Activated naive CD4-positive, alpha-beta T cell treated with anti-CD3 and anti-CD28 coated beads, Interleukin-2, amount 50 U/mL, for 16 hours (primary cell): ENCODE measurements around the gene PCBD1.
A peak's percentile ranks its signal among the peaks of the same experiment; 100 is the strongest.

Experiments
- DNase-seq: peaks from one replicate; pipeline ENCODE4 v3.0.0-alpha.2; 2020

The PCBD1 gene

DNA sequence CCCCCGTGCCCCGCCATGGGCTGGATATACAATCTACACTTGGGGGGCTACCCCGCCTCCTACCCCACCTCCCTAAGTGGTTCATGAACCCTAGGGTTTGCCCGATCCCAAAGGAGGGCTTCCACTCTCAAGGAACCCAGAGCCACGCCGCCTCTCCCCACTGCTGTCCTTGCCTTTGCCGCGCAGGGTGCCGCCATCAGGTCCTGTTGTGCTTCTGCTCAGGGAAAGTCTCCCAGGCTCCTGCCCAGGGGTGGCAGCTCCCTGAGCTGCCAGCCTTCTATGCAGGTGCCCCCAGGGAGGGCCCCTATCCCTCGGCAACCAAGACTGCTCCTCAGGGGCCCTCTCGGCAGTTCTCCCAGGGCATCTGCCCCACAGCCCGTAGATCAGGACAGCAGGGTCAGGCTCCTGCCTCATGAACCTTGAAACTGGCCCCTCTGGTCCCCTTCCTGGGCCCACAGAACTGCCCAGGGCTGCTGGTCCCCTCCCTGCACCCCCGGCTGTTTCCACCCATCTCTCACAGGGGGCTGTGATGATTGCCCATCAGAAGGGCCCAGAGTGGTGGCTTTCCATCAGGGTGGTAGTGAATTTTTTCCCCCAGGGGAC is 13.0 kb upstream of the PCBD1 start:
- DNase-seq, result no peak

DNA sequence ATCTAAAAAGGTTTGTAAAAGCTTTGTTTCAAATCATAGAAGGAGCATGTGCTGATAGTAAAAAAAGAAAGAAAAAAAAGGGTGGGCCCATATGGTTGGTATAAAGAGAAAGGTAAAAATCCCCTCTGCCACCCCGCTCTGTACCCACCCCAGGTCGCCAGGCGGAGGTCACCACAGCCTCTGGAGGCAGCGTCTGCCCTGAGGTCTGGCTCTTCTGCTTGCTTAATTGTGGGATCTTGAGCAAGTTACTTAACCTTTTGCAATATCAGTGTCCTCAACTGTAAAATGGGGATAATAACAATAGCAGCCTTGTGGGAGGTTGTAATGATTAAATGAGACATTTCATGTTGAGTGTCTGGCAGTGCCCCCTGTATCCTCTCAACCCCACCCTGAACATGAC is 10.7 kb upstream of the PCBD1 start:
- DNase-seq, result no peak

DNA sequence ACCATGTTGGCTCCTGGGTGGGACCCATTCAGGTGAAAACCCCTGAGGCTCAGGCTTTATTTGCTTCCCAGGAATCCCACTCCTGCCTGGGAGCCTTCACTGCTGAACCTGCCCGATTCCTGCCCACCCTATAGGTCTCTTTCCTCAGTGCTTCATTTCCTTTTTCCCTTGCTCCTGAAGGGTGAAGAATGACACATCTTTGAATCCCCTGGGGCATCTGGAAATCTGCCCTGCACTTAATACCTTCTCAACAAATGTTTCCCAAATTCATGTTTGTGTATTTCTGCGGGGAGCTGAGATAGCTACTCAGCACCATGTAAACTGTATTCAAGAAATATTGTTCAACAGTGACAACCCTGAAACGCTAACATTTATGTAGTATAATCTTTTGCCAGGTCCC is 10.3 kb upstream of the PCBD1 start:
- no peak for DNase-seq

DNA sequence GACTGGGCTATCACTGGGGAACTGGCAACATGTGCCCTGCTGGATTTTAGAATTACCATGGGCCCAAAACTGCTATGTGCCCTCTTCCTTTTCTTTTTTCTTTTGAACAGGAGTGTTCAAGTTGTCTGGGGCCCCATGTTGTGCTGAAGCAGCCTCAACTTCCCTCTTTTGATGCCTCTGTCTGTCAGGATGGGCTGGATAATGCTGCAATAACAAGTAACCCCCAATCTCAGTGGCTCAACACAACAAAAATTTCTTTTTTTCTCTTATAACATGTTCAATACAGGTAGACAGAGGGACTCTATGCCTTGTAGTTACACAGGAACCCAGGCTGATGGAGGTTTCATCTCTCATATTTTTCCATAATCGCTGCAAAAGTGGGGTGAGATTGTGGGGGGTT is 8.2 kb upstream of the PCBD1 start:
- DNase-seq, result no peak

DNA sequence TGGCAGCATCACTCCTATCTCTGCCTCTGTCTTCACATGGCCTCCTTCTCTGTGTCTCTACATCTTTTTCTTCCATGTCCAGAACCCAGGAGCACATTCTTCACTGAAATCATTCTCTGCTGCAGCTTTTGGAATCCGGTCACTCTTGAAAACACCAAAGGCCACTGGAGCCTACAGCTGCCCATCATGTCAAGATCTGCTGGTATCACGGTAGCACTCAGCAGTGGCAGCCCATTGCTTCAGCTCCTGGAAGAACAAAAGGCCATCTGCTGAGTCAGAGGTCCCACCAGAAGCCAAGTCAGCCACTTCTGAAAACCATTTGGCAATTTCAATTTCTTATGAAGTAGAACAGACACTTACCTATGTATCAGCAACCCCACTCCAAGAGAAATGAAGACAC is 6.1 kb upstream of the PCBD1 start:
- no peak for DNase-seq

DNA sequence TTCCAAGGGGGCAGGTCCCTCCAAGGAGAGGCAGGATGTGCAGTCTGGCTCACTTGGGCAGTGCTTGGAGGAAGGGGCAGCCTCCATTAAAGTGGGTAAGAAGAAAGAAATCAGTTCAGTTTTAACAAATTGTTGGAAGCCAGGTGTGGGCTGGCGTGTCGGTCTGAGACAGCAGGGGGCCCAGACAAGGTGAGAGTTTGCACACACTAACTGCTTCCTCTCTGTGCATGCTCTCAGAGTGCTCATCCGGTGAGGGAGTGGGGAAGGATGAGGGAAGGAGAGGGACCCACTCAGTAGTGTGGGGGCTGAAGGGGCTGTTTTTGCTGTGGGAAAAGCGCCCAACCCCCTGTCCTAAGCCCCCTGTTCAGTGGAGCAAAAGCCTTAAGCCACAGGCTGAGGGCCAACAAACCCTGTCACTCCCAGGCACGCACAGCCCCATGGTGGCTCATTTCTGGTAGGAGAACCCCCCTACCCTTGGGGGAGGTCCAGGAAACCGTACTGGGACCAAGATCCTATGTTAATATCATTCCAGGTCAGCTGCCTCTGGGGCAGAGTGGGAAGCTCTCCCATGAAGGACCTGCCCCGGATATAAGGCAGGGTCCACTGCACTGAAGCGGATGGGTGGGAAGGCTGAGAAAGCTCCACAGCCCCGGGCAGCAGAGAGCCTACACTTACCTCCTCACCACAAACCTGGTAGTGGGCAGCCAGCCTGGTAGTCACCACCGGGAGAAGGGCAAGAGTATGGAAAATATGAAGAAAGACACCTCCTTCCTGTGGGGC is 5.1 kb upstream of the PCBD1 start:
- no peak for DNase-seq

DNA sequence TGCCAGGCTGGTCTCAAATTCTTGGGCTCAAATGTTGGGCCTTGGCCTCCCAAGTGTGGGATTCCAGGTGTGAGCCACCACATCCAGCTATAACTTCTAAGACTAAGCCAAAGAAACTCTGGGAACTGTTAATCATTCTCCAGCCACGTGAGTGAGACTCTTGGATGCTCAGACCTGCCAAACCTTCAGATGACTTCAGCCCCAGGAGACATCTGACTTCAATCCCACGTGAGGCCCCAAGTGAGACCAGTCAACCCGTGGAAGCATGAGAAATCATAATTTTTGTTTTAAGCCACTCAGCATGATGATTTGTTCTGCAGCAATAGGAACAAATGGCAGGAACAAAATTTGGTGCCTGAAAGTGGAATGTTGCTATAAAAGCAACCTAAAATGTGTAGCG is 4.3 kb upstream of the PCBD1 start:
- DNase-seq, result no peak

DNA sequence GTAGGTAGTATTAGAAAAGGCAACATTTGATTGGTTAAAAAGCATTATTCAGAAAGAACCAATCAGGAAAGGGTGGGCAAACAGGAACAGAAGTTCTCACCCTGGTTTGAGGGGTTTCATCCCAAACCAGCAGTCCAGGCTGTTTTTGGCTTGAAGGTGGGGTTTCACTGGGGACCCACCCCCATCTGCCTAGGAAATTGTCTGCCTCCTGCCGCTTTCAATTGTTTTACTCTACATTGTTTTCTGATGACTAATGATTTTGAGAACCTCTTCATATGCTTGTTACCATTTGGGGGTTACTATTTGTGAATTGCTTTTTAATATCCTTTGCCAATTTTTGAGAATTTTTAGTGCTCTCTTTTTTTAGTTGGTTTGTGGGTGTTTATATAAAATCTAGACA is 3.3 kb upstream of the PCBD1 start:
- no peak for DNase-seq

DNA sequence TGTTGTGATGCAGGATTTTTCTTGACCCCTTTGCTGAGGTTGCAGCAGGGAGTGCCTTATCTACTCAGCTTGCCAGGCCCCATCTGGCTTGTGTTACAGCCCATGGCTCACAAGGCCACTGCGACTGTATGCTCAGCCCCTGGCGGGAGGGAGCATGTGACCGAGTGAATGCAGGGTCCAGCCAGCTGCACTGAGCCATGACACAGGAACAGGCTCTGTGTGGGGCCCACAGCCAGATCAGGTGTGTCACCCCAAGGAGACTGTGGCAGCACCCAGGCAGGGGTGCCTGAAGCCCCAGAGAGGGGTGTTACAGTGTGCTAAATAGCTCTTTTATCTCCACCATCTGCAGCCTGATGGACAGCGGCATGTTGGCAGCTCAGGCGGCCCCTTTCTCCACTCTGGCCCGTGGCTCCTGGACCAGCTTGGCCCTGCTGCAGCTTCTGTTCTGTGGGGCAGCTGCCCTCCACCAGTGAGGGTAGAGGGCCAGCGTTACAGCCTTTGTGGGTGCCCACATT is 2.6 kb upstream of the PCBD1 start:
- DNase-seq, result no peak

DNA sequence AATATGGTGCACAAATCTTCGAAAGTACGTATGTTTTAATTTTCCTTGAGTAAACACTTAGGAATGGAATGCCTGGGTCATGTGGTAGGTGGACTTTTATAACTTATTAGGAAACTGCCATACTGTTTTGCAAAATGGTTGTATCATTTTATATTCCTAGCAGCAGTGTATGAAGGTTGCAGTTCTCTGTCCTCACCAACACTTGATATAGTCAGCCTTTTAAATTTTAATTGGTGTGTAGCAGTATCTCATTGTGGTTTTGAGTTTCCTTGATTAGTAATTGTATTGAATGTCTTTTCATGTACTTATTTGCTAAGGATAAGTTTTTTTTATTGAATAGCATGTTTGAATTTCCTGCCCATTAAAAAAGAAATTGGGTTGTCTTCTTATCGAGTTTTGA is 926 bp upstream of the PCBD1 start:
- no peak for DNase-seq

DNA sequence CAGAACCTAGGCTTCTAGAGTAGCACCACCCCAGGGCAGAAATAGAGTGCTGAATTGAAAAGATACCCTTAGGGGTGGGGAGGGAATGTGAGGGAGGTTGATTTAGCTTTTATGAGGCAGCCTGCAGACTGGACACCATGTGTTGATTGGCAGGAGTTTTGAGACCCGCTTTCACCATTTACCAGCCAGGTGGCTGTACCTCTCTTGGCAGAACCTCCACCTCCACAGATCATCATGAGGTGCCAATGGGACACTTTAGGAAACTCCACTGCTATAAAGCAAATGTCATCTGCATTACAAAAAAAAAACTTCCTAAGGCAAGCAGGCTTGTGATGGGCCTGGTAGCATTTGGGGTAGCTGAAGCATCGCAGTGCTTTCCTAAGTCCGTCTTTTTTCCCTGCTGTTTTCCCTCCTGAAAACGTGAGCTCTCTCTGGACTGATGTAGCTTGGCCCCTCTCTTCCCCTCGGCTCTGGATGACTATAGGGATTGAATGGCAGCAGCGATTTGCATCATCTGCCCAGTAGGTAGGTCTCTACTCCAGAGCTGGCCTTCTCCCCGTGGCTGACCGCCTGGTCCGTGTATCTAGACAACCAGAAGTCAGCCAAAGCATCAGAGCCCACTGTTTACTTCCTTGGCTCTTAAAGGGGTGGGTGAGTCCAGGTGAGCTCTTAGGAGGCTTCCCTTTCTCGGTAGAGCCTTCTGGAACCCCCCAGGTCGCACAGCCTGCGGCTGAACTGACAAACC is 1.3 kb downstream of the PCBD1 start:
- no peak for DNase-seq

DNA sequence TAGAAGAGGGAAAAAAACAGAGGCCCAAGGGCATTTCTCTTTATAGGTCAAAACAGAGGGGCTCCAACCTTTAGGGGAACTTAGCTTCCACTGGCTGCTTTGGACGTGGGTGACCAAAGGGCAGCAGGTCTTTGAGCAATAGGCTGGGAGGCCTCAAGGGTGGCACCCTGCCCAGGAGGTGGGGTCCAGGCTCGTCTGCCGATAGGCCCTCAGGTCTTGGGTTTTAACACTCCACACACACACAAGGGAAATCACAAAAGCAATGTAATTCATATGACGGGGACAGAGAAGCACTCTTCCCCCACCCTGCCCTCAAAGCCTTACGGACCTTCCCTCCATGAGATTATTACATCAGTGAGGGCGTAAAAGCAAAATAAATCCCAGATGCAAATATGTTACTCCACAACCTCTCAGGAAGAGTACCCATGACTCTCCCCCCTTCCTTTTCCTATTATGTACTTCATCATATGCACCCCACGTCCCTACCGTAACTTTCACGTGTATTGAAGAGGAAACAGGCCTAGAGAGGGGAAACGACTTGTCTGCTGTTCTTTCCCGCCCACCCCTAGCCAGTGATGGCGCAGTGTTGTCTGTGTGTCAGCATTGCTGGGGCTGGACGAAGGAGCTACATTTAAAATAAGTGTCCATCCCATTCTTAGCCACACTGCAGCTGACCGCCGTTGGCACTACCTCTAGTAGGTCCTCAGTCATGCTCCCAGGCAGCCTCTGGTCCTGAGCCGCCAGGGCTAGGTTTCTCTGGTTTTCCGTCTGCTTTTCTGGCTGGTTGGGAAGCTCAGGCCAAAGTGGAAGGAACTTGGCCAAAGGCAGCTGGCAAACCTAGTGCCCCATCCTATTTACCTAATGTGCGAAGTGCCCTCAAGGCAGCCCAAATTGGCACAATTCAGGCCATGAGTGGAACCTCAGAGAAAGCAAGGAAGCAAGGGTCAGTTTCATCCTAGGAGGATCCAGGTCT is 2.1 kb downstream of the PCBD1 start:
- no peak for DNase-seq

DNA sequence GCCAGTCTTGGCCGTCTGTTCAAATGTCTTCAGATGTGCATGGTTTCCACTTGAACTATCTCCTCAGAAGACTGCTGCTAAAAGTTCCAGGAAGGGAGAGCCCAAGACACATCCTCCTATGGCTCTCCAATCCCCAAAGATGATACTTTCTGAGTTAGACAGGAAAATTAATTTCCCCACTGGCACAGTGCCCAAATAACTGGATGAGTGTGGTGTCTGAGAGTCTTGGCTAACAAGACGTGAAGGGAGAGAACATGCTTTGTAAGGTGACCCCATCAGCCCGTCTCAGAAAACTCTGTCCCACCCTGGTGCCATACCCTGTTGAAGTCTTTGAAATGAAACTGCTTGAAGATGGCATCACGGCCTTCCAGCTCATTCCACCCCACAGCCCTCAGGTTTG is 2.9 kb downstream of the PCBD1 start:
- DNase-seq, result no peak

DNA sequence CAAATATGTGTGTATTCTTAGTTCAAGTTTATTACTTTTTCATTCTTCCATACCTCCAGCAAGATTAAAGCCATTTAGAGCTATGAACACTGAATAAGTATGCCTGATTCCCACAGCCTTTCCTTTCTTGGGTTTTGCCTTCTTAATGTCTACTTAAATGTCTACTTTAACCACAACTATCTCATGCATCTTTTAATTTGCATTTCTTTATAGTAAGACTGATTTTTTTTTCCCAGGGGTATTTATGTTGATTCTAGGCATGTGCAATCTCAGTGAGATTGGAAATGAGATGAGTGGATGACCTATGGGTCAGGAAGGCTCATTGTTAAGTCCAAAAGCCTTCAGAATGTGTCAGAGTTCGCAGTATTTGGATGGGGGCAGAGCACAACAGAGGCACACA is 3.6 kb downstream of the PCBD1 start:
- DNase-seq, result no peak

DNA sequence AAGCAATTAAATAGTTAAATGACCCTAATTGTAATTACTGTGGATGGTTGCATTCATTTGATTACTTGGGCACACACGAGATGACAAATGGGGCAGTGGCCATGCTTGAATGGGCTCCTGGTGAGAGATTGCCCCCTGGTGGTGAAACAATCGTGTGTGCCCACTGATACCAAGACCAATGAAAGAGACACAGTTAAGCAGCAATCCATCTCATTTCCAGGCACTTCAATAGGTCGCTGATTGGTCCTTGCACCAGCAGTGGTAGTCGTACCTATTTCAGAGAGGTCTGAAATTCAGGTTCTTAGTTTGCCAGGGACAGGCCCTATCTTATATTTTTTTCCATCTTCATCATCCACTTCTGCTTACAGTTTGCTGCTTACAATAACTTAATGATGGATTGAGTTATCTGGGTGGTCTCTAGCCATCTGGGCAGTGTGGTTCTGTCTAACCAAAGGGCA is 8.3 kb downstream of the PCBD1 start:
- DNase-seq, result peak; percentile 75

DNA sequence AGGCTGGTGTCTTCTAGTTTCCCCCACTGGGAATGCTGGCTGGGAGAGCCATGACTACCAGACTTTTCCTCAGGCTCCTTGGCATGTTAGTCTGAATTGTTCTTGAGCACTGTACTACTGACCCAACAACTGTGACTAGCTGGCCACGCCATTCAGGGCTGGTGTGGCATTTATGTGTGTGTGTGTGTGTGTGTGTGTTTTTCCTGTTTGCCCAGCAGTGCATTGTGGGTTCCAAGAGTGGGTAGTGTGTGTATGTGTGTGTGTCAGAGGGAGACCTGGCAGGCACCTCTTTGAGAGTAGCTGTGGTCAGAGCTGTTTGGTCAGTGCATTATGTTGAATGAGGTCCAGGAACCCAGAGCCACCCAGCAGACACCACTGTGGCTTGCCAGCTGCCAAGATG is 9.2 kb downstream of the PCBD1 start:
- DNase-seq, result no peak

DNA sequence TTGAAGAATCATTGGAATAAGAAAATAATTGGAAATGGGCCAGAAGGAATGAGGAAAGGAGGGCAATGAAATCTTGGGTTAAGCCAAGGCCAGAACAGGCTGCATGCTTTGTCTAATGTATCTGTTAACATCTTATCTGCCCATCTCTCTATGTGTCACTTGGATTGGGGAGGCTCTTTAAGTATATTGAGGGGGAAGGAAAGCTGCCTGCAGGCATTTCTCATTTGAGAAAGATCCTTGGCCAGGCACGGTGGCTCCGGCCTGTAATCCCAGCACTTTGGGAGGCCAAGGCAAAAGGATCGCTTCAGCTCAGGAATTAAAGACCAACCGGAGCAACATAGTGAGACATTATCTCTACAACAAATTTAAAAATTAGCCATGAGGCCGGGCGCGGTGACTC is 14.3 kb downstream of the PCBD1 start:
- DNase-seq, result no peak

DNA sequence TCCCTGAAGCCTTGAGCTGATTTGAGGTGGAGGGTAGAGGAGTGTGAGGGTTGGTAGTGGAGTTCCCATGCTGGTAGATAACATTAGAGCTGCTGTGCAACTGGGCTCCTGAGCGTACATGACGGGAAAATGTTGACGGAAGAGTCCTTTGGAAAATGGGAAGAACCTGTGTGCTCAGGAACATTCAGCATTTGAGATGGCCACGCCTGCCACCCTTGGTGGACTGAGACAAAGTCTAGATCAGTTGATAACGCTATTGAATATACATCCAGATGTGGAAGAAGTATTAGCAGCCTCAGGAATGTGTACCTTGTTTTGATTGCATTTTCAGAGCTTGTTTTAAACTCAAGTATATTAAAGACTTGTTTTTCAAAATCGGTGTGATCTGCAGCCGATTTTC is 16.1 kb downstream of the PCBD1 start:
- DNase-seq, result no peak

DNA sequence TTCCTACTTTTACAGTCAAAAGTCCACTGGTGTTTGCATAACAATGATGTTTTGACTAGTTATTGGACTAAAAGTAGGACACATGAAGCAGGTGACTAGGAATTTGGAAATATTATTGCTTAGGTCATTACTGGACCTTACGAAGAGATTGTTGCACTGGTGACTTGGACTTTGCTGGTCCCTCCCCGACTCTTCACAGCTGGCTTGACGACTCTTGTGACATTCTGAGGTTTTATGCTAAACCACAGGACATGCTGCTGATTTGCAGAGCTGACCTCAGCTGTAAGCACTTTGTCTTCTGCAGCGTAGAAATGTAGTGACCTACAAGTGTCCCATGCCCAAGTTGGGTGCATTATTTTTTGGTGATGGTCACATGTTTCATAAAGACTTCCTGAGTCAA is 21.9 kb downstream of the PCBD1 start:
- DNase-seq, result no peak

DNA sequence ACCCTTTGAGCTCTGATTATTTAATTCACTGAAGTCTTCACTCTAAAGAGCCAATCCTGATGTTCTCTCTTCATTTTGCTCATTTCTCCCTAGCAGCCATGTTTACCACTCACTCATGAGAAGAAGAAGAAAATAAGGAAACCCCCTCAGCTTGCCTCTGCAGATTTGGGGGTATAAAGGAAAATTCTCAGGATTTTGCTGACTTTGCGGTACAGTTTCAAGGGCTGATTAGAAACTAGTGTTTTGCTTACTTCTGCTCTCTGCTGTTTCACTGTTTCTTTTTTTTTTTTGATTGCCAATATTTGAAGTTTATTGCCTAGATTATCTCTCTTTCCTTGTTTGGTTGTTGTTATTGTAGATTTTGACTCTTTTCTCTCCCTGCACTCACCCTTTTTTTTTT is 23.4 kb downstream of the PCBD1 start:
- DNase-seq, result no peak

DNA sequence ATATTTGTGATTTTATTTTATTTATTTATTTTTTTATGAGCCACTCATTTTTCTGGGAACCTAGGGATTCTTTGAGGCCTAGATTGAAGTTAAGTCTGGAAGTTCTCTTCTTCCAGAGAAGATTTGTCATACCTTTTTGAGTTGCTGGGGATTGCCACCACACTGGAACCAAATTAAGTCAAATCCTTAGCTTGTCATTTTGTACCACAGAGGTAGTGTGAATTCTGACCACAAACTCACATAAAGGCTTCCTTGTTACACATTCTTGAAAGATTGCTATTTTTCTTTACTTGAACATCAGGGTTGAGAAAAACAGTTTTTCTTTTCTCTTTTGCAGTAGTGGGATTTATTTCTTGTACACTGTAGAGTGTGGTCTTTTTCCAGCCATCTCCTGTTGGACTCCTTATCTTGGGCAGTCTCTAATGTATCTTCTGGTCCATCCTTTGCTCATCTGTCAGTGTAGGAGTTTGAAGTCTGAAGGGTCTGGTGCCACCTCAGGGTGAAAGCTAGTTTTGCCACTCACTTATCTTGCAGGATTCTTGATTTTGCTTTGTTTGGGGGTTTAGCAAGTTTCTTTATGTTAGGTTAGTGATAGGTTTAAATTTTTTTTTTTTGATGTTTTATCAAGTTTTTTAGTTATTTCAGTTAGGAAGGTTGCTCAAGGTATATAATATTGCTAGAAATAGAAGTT is 24.8 kb downstream of the PCBD1 start:
- DNase-seq, result no peak
